ENCODE data around the gene CNST. TPM values are rescaled to one million over a fixed set of nuclear protein-coding genes. Genes with fewer than 3 reads are reported as not detected.

CNST gene
- total and polyA plus RNA-seq, 9 of the 15 experiments (the other 6 are each of a cell fraction or from before 2014, with no cell fraction given), result 17.0 to 55.3 (median 30.8) TPM

DNA sequence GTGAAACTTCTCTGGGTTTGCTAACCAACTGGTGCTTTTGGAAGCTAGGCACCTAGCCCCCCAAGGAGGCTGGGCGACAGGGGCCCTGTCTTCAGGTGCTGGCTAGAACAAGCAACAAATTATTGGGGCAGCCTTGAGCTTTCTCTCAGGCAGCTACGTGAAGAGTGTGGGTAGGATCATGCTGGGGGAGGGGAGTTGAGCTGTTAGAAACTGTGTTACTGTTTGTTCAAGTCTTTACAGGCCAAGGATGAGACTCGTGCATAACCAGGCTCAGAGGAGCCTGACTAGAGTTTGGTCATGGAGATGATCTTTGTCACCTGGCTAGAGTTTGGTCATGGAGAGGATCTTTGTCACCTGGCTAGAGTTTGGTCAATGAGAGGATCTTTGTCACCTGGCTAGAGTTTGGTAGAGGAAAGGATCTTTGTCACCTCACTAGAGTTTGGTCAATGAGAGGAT lies 145.3 kb downstream of the CNST start:
- H3K9ac ChIP-seq (ENCODE audit: insufficient read depth in 1 of 2, low read depth in 2 of 2, low read length in 2 of 2), result no peak overlapping the region
- ATAC-seq (no peak), FAIRE-seq (no peak), DNase-seq (ENCODE audit: extremely low read depth in 1 of 4, low spot score in 3 of 4) (no peak)
- no peak overlapping the region for H3K27ac ChIP-seq (ENCODE audit: extremely low read depth, low read depth, low read length)
- H2AFZ ChIP-seq (ENCODE audit: low read depth, low read length), result no peak overlapping the region
- H3K36me3 ChIP-seq (ENCODE audit: control insufficient read depth, insufficient read depth, low read length), result no peaks in the 10 kb centered on the region
- ChIA-PET POLR2A (no interaction called here), CTCF (ENCODE audit: low intra/inter-chr PET ratio) (no interaction called here)
- BruUV-seq (replicated peaks), result no TSS peak
- no peaks in the 10 kb centered on the region for H3K9me3 ChIP-seq (replicated peaks; ENCODE audit: control insufficient read depth, insufficient read depth, low read depth, low read length)
- TF ChIP-seq, protein P1, sequence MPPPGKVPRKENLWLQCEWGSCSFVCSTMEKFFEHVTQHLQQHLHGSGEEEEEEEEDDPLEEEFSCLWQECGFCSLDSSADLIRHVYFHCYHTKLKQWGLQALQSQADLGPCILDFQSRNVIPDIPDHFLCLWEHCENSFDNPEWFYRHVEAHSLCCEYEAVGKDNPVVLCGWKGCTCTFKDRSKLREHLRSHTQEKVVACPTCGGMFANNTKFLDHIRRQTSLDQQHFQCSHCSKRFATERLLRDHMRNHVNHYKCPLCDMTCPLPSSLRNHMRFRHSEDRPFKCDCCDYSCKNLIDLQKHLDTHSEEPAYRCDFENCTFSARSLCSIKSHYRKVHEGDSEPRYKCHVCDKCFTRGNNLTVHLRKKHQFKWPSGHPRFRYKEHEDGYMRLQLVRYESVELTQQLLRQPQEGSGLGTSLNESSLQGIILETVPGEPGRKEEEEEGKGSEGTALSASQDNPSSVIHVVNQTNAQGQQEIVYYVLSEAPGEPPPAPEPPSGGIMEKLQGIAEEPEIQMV (tag; conservative IDR thresholded peaks at IDR 0.05; ENCODE audit: low read depth), result no peak
- TF ChIP-seq RFX5 (IDR thresholded peaks at IDR 0.05; ENCODE audit: low read depth, low read length), result no peak
- no peak for TF ChIP-seq HNRNPL (IDR thresholded peaks at IDR 0.05; ENCODE audit: low read depth, low read length)
- no peak for TF ChIP-seq TAF7 (tag; IDR thresholded peaks at IDR 0.05)
- TF ChIP-seq SOX6 (IDR thresholded peaks at IDR 0.05), result no peak
- TF ChIP-seq HNRNPLL (IDR thresholded peaks at IDR 0.05; ENCODE audit: low read depth, low read length, poor library complexity, severe bottlenecking), result no peak
- no peak for TF ChIP-seq SIN3B (IDR thresholded peaks at IDR 0.05; ENCODE audit: low read depth)
- no peak for TF ChIP-seq FOXP1 (CRISPR knock-in tag; IDR thresholded peaks at IDR 0.05)
- TF ChIP-seq TAL1 (IDR thresholded peaks at IDR 0.05), result no peak
- WGBS (ENCODE audit: insufficient coverage, low coverage, missing lambda C conversion rate), result 5% methylated on average over 3 of the region's 3 CpGs
- no peak overlapping the region for H3K4me3 ChIP-seq
- in situ Hi-C loops (cut with MboI) (no loop called here), intact Hi-C loops (cut with micrococcal nuclease) (no loop called here)
- H3K27me3 ChIP-seq (ENCODE audit: control insufficient read depth in 2 of 2, insufficient read depth in 2 of 2, low read length in 2 of 2), result no peaks in the 10 kb centered on the region; a peak in 1 of 5 replicates
- H3K79me2 ChIP-seq (ENCODE audit: control insufficient read depth, insufficient read depth, low read length), result no peaks in the 10 kb centered on the region
- no peaks in the 10 kb centered on the region for H4K20me1 ChIP-seq (replicated peaks; ENCODE audit: control insufficient read depth, insufficient read depth, low read length)
- no peaks in the 10 kb centered on the region for H3K4me1 ChIP-seq (replicated peaks in 1 of 2; ENCODE audit: control insufficient read depth in 2 of 2, insufficient read depth in 2 of 2, low read length in 2 of 2)
- H3K4me2 ChIP-seq (ENCODE audit: insufficient read depth, low read length), result no peak overlapping the region
- H3K9me1 ChIP-seq (ENCODE audit: control insufficient read depth, insufficient read depth, low read length), result no peaks in the 10 kb centered on the region

Measured in K562 (cell line).